HG02571 (cell line): ENCODE measurements around the gene SGCA.

Source experiments
- ATAC-seq: cut with Tn5 transposase; IDR thresholded peaks from one replicate; pipeline ENCODE4 v1.9.1; 2021; ENCODE audit warnings: mild to moderate bottlenecking, moderate library complexity; ENCODE audit not compliant: unreplicated experiment

SGCA gene

DNA sequence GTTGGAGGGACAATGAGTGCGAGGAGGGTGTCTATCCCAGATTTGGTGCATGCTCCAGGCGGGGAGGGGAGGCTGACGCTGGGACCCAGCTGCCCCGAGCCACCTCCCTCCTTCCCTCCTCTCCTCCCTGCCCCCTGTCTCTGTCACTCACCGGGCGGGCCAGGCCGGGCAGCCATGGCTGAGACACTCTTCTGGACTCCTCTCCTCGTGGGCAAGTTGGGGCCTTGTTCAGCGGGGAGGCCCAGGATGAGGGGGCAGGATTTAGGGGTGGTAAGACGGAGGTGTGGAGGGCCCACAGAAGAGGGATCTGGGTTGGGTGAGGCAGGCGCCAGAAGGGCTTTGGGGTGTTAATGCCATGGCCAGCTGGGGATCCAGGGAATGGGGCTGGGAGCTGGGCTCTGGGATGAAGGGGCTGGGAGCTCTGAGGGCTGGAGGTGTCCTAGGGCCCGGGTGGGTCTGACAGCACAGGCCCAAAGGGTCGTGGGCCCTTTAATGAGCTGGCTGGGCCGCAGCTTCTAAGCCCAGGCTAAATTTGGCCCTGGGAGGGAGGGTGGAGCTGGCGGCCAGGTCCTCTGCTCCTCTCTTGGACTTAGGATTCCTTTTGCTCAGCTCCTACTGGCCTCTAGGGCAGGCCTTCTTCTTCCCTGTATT is at the start of gene SGCA:
SGCA (plus strand) TSS at position 139 of the 651 bp plus-strand sequence; CDS start at position 175, 36 bp downstream.
- ATAC-seq, result no peak

DNA sequence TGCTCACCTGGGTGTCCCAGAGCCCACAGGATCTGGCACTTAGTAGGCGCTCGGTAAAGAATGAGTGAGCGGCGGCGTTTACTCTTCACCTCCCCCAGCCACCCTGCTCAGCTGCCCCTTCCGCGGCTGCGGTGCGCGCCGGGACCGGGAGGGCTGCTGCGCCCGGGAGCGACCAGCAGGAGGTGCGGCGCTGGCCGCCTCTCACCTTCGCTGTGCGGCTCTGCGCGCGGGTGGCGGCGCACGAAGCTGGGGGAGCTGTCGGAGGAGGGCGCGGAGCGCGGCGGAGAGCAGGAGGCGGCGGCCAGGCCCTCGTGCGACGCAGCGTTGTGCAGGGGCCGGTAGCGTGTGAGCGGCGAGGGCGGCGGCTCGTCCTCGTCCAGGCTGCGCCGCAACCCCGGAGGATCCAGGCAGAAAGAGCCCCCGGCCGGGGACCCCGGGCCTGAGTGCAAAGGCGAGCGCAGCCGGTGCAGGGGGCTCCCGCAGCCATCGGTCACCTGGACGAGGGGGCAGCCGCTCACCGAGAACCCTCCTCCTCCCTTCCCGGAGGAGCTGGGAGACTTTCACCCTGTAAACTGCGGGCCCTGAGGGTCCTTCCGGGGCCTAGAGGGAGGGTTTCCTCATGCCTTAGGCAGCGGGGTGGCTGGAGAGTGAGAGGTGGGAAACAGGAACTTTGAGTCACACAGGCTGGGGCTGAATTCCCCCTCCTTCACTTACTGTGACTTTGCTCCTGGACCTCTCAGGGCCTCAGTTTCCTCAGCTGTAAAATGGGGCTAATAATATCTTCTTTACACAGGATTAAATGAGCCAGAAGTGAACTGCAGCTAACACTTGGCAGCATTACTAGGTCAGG is 48.4 kb upstream of the SGCA start:
- ATAC-seq, result no peak

DNA sequence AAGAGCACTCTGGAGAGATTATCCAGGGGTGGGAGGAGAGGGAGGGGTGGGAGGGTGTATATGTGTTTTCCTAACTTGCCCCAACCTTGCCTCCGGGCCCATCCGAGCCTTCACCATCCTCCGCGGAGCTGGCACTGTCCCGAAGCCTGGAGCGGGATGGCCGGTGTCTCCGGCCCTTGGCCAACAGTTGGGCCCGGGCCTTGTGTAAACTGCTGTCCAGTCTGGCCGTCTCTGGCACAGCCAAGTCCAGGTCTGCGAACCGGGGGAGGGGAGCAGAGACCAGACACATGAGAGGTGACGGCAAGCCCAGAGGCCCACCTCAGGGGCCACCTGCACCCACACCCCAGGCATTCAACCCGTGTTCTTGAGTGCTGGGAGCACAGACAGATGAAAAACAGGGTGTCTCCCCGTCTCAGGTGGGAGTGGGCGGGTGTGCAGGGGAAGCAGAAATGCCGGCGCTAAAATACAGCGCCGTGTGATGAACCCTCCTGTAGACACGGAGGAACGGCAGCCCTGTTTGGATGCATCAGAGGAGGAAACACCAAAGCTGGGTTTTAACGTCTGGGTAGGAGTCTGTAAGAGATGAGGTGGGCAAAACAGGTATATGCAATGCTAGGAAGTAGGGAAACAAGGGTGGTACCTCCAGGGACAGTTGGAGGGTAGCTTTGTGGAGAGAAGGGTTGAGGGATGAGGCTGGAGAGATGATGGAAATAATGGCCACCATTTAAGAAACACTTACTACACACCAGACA is 47.6 kb upstream of the SGCA start:
- ATAC-seq, result no peak

DNA sequence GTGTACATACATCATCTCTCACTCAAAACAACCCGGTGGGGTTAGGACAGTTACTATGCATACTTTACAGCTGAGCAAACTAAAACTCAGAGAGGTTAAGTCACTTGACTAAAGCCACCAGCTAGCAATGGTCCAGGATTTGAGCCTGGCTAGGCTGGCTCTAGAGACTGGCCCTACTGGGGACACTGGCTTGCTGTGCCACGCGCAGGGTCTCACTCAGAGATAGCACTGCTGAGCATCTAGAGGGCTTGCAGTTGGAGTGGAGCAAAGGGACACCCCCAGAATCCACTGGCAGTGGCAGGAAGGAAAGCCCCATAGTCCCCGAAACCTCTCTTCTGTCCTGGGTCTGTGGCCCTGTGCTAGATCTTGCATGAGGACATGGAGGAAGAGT is 47.0 kb upstream of the SGCA start:
- ATAC-seq, result no peak

GRCh38 chr17:50120475-50121253 is 45.1 kb upstream of the SGCA start:
- ATAC-seq, result no peak

GRCh38 chr17:50122945-50123344 is 42.9 kb upstream of the SGCA start:
- no peak for ATAC-seq

- ATAC-seq, result no peak
Measured at GRCh38 chr17:50123649-50124349, 42.0 kb upstream of the SGCA start.

GRCh38 chr17:50125420-50125997 is 40.3 kb upstream of the SGCA start:
- ATAC-seq, result no peak

DNA sequence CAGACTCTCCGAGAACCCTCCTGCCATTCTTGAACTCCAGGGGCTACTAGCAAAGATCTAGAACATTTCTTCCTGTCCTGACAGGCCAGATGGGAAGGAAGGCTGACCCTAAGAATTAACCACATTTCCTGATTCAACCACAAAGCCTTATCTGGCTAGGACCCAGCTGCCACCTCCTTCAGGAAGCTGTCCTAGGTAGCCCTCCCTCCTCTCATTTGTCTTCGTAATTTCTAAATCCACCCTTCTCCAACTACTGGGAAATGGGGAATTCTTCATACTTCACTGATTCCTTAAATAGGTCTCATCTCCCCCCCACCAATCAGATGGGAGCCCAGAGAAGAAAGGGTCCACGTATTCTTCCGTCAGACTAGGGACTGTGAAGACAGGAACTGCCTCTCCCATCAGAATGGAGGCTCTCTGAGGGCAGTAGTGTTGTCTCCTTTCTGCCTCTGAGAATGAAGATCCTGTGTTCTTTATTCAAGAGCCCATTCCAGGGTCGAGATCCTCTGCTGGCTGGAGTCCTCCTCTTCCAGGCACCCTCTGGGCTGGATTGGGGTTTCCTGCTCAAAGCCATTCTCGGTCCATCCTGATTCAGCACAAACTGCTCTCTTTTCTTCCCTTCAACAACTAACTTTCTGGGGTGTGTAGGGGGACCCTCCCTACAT is 38.0 kb upstream of the SGCA start:
- ATAC-seq, result no peak

DNA sequence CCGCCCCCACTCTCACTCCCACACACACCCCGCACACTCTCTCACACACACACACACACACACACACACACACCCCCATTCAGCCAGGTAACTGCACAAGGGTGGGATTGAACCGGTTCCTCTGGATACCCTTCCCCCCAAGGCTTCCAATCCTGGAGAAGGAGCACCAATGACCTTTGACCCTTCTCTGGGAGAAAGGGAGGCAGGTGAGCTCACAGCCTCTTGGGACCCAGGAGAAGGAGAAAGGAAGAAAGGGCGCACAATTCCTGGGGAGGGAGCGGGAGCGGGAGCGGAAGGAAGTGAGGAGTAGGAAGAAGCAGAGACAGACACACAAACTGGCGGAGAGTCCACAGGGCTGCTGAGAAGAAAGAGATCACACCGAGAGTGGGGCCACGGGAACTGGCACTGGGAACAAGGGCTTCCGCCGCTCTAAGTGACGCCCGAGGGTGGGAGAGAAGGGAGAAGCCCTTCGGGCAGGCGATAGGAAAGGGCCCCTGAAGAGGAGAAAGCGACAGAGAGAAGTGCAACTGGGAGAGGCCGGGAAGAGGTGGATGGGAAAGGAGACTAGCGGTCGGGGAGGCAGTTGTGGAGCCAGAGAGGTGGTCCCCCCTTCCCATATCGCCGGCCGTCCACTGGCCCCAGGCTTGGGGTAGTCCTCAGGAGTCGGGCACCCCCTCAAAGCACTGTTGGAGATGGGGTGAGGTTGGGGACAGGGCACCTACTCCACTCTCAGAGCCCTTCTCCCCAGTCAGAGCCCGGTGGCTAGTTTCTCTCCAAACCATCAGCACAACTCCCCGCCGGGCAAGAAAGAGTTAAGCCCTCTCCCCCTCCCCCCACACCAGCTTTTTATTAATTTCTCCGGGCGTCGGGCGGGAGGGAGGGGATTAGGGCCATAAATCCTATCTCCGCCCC is 37.1 kb upstream of the SGCA start:
- ATAC-seq, result no peak

DNA sequence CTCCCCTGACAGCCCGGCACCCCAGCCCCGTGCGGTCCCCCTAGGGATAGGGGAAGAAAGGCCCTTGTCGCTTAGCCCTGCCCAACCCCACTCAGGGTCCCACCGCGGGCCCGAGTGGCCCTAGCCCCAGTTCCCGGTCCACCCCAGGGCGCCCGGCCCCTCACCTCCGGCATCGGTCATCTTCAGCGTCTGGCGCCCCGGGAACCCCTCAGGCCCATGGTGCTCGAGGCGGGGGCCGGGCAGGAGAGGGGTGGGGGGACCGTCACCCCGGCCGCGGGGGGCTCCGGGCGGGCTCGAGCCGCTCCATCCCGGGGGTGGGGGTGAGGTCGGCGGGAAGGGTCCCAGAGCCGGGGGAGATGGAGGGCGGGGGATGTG is 36.5 kb upstream of the SGCA start:
- ATAC-seq, result no peak

DNA sequence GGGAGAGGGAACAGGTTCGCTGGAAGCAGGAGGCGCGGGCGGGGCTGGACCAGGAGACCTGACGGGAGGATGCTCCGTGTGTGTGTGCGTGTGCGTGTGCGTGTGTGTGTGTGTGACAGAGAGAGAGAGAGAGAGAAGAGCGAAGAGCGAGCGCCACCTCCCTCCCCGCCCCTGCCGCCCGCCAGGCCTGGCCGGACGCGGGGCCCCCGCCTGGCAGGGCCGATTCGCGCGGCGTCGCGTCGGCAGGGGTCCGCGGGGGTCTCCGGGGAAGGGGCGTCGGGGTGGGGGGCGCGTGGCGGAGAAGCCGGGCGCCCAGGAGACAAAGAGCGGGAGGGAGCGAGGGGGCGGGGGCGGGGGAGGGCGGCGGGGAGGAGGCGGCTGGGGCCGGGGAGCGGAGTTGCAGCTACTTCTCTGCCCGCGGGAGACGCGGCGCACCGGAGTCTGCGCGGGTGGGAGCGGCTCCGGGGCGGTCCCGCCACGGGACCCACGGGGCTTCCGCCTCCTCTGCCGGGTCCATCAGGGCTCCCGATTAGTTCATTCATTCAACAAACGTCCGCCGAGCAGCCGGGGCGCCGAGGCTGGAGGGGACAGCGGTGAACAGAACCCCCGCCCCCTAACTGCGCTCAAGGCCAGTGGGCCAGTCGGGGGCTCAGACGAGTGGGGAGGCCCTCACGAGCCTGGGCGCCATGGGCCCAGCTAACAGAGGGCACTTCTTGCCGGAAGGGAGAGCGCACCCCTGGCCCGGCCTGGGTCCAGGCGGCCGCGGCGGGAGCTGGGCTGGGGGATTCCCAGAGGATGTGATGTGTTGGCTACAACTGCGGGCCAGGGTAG is 35.9 kb upstream of the SGCA start, which contains the start of gene SAMD14:
SAMD14 (minus strand) TSS at position 433 of the 831 bp plus-strand sequence. CDS start 5,201 bp downstream, outside the sequence.
- no peak for ATAC-seq

DNA sequence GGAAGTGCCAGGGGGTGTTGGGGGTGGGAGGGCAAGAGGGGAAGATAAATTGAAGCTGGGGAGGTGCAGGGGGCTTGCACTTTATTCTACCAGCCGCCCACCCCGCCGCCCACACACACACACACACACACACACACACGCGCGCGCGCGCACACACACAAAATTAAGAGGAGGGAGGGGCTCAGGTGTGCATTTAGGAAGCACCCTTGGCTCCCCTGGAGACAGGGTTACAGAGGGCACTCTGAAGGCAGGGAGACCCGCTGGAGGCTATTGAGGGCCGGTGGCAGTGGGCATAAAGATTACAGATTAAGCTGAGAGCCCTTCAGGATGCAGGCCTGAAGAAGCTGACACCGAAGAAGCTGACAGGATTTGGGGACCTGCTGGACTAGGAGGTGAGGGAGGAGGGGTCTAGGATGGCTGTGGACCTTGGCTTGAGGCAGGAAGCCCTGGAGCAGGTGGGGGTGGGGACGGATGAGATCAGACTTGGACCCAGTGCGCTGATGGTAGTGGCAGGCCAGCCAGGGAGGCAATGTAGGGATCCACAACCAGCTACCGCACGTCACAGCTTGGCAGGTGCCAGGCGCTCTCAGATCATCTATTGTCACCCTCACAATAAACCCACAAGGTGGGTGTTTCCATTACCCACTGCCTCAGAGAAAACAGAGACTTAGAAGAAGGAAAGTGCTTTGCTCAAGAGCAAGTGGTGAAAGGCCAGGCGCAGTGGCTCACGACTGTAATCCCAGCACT is 35.1 kb upstream of the SGCA start:
- no peak for ATAC-seq

GRCh38 chr17:50132104-50132794 is 33.6 kb upstream of the SGCA start:
- no peak for ATAC-seq

GRCh38 chr17:50133028-50133768 is 32.6 kb upstream of the SGCA start:
- no peak for ATAC-seq

DNA sequence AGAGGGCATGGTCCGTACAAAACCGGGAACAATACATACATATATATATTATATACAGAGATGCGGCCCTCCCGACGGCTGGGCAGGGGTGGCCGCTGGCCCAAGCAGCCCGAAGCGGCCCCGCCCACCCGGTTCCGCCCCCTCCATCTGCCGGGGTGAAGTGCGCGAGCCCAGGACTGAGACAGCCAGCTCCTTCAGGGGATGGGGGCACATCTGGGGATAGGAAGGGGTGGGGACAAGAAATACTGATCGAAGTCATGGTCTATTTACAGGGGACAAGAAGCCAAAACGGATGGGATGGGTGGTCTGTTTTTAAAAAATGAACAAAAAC is 32.1 kb upstream of the SGCA start:
- ATAC-seq, result no peak
